LNCaP clone FGC (cell line): ENCODE measurements around the gene BCL11A.

ENCODE experiments used
- DNase-seq: peaks from one replicate; pipeline ENCODE4 v3.0.0-alpha.2; 2011; ENCODE audit warnings: low read depth
- H3K4me3 ChIP-seq: 2 replicates; pipeline ENCODE4 v1.5.1; 2011; ENCODE audit warnings: mild to moderate bottlenecking, low read depth, low read length, control low read depth
- CTCF ChIP-seq: IDR thresholded peaks from 2 replicates; pipeline ENCODE4 v1.5.1; 2012; ENCODE audit warnings: mild to moderate bottlenecking; ENCODE audit not compliant: control insufficient read depth, insufficient read depth; ENCODE audit errors: extremely low read depth

The BCL11A gene

DNA sequence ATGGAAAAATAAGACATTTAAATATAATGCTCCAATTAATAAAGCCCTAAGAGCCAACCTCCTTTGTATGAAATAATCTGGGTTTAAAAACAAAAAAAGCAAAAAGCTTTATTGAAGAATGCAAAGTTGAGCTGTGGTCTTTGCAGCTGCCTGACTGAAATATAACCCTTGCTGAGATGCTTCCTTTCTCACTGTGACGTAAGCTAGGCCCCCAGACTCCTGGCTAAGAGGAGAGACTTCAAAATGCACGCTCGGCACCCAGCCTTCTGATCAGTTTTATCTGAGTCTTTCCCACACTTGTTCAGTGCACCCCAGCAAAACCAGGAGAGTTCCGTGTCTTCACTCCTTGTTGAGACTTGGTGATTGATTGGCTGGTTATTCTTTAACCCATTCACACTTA, 115.3 kb downstream of the BCL11A start:
- no peak overlapping the region for H3K4me3 ChIP-seq
- DNase-seq, result no peak
- no peak for TF ChIP-seq CTCF

- no peak for DNase-seq
- no peak overlapping the region for H3K4me3 ChIP-seq
- TF ChIP-seq CTCF, result no peak
Observed at GRCh38 chr2:60437080-60437696, 116.3 kb downstream of the BCL11A start.

- no peak overlapping the region for H3K4me3 ChIP-seq
- no peak for DNase-seq
- no peak for TF ChIP-seq CTCF
Observed at GRCh38 chr2:60433018-60433596, 120.3 kb downstream of the BCL11A start.

- DNase-seq, result no peak
- no peak for TF ChIP-seq CTCF
- H3K4me3 ChIP-seq, result no peak overlapping the region
Observed at GRCh38 chr2:60432035-60432601, 121.3 kb downstream of the BCL11A start.

GRCh38 chr2:60429681-60430080, 123.8 kb downstream of the BCL11A start:
- no peak for DNase-seq
- H3K4me3 ChIP-seq, result no peak overlapping the region
- no peak for TF ChIP-seq CTCF

DNA sequence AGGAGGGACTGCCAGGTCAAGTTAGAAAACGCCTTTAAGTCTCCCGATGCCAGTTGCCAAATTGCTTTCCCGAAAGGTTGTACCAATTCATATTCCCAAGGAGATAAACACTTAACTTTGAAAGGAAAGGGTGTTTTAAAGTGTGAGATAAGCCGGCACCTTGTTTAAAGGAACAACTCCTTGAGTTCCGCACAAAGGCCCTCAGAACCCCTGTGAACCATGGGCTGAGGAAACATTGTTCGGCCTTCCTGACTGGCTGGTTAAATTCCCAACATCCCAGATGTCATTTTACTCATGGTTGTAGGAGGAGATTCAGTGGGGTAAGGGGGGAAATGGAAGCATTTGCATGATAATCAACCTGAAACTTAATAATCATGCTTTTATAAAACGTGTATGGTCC, 126.6 kb downstream of the BCL11A start:
- no peak for DNase-seq

More for the DNA sequence above, 126.6 kb downstream of the BCL11A start:
- TF ChIP-seq CTCF, result no peak
- H3K4me3 ChIP-seq, result no peak overlapping the region
